ENCODE data around the gene C16orf95. TPM values are rescaled to one million over a fixed set of nuclear protein-coding genes. Genes with fewer than 3 reads are reported as not detected.

C16orf95 gene
- total RNA-seq, 4 donors from 2014 or later, result 0.54 to 1.3 (median 0.54) TPM; not detected in 1

GRCh38 chr16:87321336-87322107 is 4.3 kb upstream of the C16orf95 start:
- H3K4me1 ChIP-seq, result peaks cover 8 to 16% of the 10 kb centered on the region in 2 donors
- no peaks in the 10 kb centered on the region for H3K36me3 ChIP-seq
- DNase-seq, result no peak
- TF ChIP-seq POLR2A (IDR thresholded peaks at IDR 0.05) (no peak), CTCF (IDR thresholded peaks at IDR 0.05) (no peak)
- no peaks in the 10 kb centered on the region for H3K27me3 ChIP-seq
- 87 to 91% methylated on average over 20 of the region's 20 CpGs for WGBS, 2 donors
- H3K9me3 ChIP-seq, result no peaks in the 10 kb centered on the region
- no peak overlapping the region for H3K27ac ChIP-seq
- intact Hi-C loops (cut with DNase I), result loop anchor here (10.0 kb wide), 1 partner anchor 313 kb away; no protein-coding TSS in a partner anchor
- H3K4me3 ChIP-seq (replicated peaks in 1 of 3), result no peak overlapping the region

- DNase-seq, result no peak
- TF ChIP-seq CTCF (IDR thresholded peaks at IDR 0.05) (no peak), POLR2A (IDR thresholded peaks at IDR 0.05) (no peak)
- no peaks in the 10 kb centered on the region for H3K36me3 ChIP-seq
- no peaks in the 10 kb centered on the region for H3K27me3 ChIP-seq
- no peak overlapping the region for H3K27ac ChIP-seq
- H3K9me3 ChIP-seq, result no peaks in the 10 kb centered on the region
- H3K4me1 ChIP-seq, result peaks cover 8 to 16% of the 10 kb centered on the region in 2 donors
- WGBS, 2 donors, result 84 to 87% methylated on average over 12 of the region's 12 CpGs
- intact Hi-C loops (cut with DNase I), result loop anchor here (10.0 kb wide), 1 partner anchor 314 kb away; no protein-coding TSS in a partner anchor
- H3K4me3 ChIP-seq (replicated peaks in 1 of 3), result no peak overlapping the region
Measured at GRCh38 chr16:87320510-87321227, 3.5 kb upstream of the C16orf95 start.

- WGBS, 2 donors, result 75 to 84% methylated on average over 6 to 7 of the region's 7 CpGs
- peak in 1 of 2 donors; percentile 10 for DNase-seq
- no peaks in the 10 kb centered on the region for H3K36me3 ChIP-seq
- H3K9me3 ChIP-seq, result no peaks in the 10 kb centered on the region
- no peak overlapping the region for H3K4me3 ChIP-seq (replicated peaks in 1 of 3)
- no peak overlapping the region for H3K27ac ChIP-seq
- TF ChIP-seq CTCF (IDR thresholded peaks at IDR 0.05) (no peak), POLR2A (IDR thresholded peaks at IDR 0.05) (no peak)
- intact Hi-C loops (cut with DNase I), result loop anchor here (5.0 to 10.0 kb wide), 2 partner anchors 62 to 315 kb away; partner anchors contain the start of gene FBXO31
- peaks cover 8 to 14% of the 10 kb centered on the region in 2 donors for H3K4me1 ChIP-seq
- H3K27me3 ChIP-seq, result no peaks in the 10 kb centered on the region
Measured at GRCh38 chr16:87319997-87320491, 2.9 kb upstream of the C16orf95 start.

- DNase-seq, result no peak
- H3K36me3 ChIP-seq, result no peaks in the 10 kb centered on the region
- TF ChIP-seq CTCF (IDR thresholded peaks at IDR 0.05) (no peak), POLR2A (IDR thresholded peaks at IDR 0.05) (no peak)
- H3K9me3 ChIP-seq, result no peaks in the 10 kb centered on the region
- intact Hi-C loops (cut with DNase I), result loop anchor here (5.0 kb wide), 1 partner anchor 63 kb away; the partner anchor contains the start of gene FBXO31
- H3K27ac ChIP-seq, result no peak overlapping the region
- no peaks in the 10 kb centered on the region for H3K27me3 ChIP-seq
- H3K4me3 ChIP-seq (replicated peaks in 1 of 3), result no peak overlapping the region
- H3K4me1 ChIP-seq, result peaks cover 6 to 10% of the 10 kb centered on the region in 2 donors
Measured at GRCh38 chr16:87319011-87319410, 1.8 kb upstream of the C16orf95 start.
